ENCODE results near the gene PSMD1.

The PSMD1 gene

DNA sequence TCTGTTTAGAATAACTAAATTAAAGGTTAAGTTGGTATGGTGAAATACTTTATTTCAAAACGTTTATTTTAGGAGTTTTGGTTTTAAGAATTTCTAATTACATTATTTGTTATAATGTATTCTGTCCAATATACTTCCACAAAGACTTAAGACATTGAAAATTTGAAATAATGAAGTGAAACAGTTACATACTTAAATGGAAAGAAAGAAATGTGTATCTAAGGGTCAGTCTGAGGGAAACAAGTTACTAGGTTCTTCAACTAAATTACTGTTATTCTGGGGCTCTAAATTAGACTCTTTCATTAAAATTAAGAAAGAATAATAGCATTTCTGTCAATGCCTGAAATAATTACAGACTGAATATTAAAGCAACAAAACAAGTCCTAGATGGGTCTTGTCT is 60.5 kb downstream of the PSMD1 start:
- Histone ChIP-seq H3K27me3 (ENCODE audit: control insufficient read depth, insufficient read depth, low read length) (no peaks in the 10 kb centered on the region), H3K4me1 (ENCODE audit: control insufficient read depth, insufficient read depth, low read length) (no peaks in the 10 kb centered on the region), H3K36me3 (ENCODE audit: control insufficient read depth, insufficient read depth, low read length) (no peaks in the 10 kb centered on the region), H3K27ac (ENCODE audit: low read length) (no peak overlapping the region), H3K4me3 (ENCODE audit: low read length) (no peak overlapping the region), H3K9me3 (ENCODE audit: control insufficient read depth, insufficient read depth, low read length) (no peaks in the 10 kb centered on the region)
- DNase-seq (ENCODE audit: low read depth, low spot score) = no peak
- WGBS (ENCODE audit: insufficient coverage, insufficient read length) = 100% methylated on average over 1 of the region's 1 CpG

DNA sequence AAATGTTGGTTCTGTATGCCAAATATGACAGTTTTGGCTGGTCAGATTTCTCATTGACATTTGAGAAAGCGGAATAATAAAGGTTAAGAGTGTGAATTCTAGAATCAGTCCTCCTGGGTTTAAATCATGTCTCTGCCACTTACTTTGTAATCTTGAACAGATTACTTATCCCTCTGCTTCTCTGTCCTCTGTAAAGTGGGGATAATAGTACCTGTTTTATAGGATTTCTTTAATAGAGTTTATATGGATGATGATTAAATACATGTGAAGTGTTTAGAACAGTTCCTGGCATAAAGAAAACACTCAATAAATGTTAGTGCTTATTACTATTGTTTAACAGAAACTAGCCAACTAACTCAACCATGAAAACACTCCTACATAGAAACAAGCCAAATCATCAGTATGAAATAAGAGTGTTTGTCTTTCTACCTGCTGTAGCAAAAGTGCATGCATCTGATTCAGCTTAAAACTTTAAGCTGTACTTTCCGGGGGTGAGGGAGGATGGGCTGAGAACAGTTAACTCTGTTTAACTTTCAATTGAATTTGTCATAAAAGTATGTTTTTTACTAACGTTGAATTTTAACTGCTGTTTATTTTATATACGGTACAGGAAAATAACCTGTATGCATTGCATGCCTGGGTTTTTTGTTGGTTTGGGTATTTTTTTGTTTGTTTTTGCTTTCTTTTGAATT is 61.4 kb downstream of the PSMD1 start:
- H3K4me3 ChIP-seq (ENCODE audit: low read length) = no peak overlapping the region
- no peak overlapping the region for H3K27ac ChIP-seq (ENCODE audit: low read length)
- no peak for DNase-seq (ENCODE audit: low read depth, low spot score)
- H3K9me3 ChIP-seq (ENCODE audit: control insufficient read depth, insufficient read depth, low read length) = no peaks in the 10 kb centered on the region
- WGBS (ENCODE audit: insufficient coverage, insufficient read length) = no CpG with 5 or more reads among the region's 4 CpGs
- no peaks in the 10 kb centered on the region for H3K27me3 ChIP-seq (ENCODE audit: control insufficient read depth, insufficient read depth, low read length)
- no peaks in the 10 kb centered on the region for H3K36me3 ChIP-seq (ENCODE audit: control insufficient read depth, insufficient read depth, low read length)
- no peaks in the 10 kb centered on the region for H3K4me1 ChIP-seq (ENCODE audit: control insufficient read depth, insufficient read depth, low read length)

DNA sequence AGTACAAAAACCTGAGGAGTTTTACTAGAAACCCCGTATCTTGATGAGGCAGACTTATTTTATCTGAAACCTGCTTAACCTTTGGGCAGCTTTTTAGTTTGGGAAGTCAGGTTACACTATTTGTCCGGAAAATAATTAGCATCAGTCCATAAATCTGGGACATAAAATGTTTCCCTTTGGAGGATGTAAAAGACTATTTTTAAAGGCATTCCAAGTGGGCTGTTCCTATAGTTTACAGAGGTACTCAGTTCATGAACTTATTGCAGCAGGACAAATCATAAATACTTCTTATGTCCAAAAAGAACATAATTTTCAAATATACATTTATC is 61.9 kb downstream of the PSMD1 start:
- Histone ChIP-seq H3K4me1 (ENCODE audit: control insufficient read depth, insufficient read depth, low read length) (peaks cover 3% of the 10 kb centered on the region; the same call in 1 of the 2 replicates), H3K4me3 (ENCODE audit: low read length) (no peak overlapping the region), H3K9me3 (ENCODE audit: control insufficient read depth, insufficient read depth, low read length) (no peaks in the 10 kb centered on the region), H3K36me3 (ENCODE audit: control insufficient read depth, insufficient read depth, low read length) (no peaks in the 10 kb centered on the region), H3K27ac (ENCODE audit: low read length) (no peak overlapping the region), H3K27me3 (ENCODE audit: control insufficient read depth, insufficient read depth, low read length) (no peaks in the 10 kb centered on the region)
- no peak for DNase-seq (ENCODE audit: low read depth, low spot score)
- no CpG with 5 or more reads among the region's 2 CpGs for WGBS (ENCODE audit: insufficient coverage, insufficient read length)

DNA sequence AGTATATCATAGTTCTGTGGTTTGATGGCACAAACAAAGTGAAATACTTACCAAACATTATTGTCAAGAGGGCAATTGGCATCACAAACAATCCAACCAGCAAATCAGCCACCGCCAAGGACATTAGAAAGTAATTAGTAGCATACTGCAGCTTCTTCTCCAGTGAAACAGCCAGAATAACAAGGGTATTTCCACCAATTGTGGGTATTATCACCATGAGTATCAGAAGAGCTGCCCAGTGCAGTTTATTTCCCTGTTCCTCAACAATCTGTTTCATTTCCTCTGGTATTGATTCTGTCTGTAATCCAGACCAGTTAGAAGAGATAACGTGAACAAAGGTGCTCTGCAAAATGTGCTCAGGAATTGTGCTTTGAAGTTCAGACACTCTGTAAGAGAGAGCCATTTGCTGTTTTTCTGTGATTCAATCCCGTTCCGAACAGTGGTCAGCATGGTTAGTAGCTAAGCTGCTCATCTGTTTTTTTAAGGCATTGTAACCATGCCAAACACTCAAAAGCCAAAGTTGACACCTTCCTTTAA is 66.8 kb downstream of the PSMD1 start:
- no peak overlapping the region for H3K27ac ChIP-seq (ENCODE audit: low read length)
- no CpG with 5 or more reads among the region's 4 CpGs for WGBS (ENCODE audit: insufficient coverage, insufficient read length)
- DNase-seq (ENCODE audit: low read depth, low spot score) = no peak
- H3K27me3 ChIP-seq (ENCODE audit: control insufficient read depth, insufficient read depth, low read length) = no peaks in the 10 kb centered on the region
- no peaks in the 10 kb centered on the region for H3K9me3 ChIP-seq (ENCODE audit: control insufficient read depth, insufficient read depth, low read length)
- peaks cover 3% of the 10 kb centered on the region; the same call in 1 of the 2 replicates for H3K4me1 ChIP-seq (ENCODE audit: control insufficient read depth, insufficient read depth, low read length)
- no peak overlapping the region for H3K4me3 ChIP-seq (ENCODE audit: low read length)
- H3K36me3 ChIP-seq (ENCODE audit: control insufficient read depth, insufficient read depth, low read length) = no peaks in the 10 kb centered on the region

DNA sequence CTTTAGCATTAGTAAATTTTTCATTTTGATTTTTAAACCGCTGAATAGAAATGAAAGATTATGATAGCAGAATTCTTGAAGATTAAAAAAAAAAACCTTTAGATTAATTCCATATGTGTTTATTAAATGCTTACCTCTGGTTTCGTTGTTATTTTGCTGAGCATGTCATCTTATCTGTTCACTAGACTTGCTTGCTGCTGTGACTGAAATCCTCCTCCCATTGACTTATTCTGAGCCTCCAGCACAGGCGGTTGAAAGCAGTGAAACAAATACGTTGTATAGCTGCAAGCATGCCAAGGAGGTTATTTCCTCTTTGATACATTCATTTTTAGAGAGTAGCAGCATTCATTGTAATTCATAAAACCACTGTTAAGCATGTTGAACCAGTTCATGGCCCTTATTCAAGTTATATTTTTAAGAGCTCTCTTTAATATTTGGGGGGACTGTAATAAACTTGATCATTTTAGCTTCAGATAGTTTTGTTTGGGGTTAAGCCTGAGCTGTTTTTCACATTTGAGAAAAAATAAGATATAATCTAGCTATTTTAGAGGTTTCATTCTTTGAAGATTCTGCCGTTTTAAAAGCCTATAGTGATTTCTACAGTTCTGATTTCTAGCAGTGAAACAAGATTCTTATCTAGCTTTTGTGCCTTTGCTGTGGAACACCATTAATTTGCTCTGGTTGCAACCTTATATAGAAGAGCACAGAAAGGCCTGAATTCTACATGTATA is 68.3 kb downstream of the PSMD1 start, which contains the start of gene HTR2B:
HTR2B (minus strand) TSS at position 205 of the 731 bp plus-strand sequence. CDS start 1,278 bp downstream, outside the sequence.
- DNase-seq (ENCODE audit: low read depth, low spot score) = no peak
- Histone ChIP-seq H3K36me3 (ENCODE audit: control insufficient read depth, insufficient read depth, low read length) (no peaks in the 10 kb centered on the region), H3K9me3 (ENCODE audit: control insufficient read depth, insufficient read depth, low read length) (no peaks in the 10 kb centered on the region), H3K27me3 (ENCODE audit: control insufficient read depth, insufficient read depth, low read length) (no peaks in the 10 kb centered on the region), H3K4me3 (ENCODE audit: low read length) (no peak within 1 kb of the TSS), H3K4me1 (ENCODE audit: control insufficient read depth, insufficient read depth, low read length) (peaks cover 3% of the 10 kb centered on the region; the same call in 1 of the 2 replicates), H3K27ac (ENCODE audit: low read length) (no peak within 1 kb of the TSS)
- no CpG with 5 or more reads among the region's 5 CpGs for WGBS (ENCODE audit: insufficient coverage, insufficient read length)

DNA sequence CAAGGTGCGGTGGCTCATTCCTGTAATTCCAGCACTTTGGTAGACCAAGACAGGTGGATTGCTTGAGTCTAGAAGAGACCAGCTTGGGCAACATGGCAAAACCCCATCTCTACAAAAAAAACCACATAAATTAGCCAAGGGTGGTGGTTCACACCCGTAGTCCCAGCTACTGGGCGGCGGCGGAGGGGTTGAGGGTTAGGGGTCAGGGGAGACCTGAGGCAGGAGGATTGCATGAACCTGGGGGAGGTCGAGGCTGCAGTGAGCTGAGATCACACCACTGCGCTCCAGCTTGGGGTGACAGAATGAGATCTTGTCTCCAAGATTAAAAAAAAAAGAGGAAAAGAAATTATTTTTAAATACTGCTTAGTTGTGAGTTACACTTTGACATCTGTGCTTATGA is 69.5 kb downstream of the PSMD1 start:
- DNase-seq (ENCODE audit: low read depth, low spot score) = no peak
- Histone ChIP-seq H3K27me3 (ENCODE audit: control insufficient read depth, insufficient read depth, low read length) (no peaks in the 10 kb centered on the region), H3K36me3 (ENCODE audit: control insufficient read depth, insufficient read depth, low read length) (no peaks in the 10 kb centered on the region), H3K27ac (ENCODE audit: low read length) (no peak overlapping the region), H3K4me3 (ENCODE audit: low read length) (no peak overlapping the region), H3K4me1 (ENCODE audit: control insufficient read depth, insufficient read depth, low read length) (peaks cover 3% of the 10 kb centered on the region; the same call in 1 of the 2 replicates), H3K9me3 (ENCODE audit: control insufficient read depth, insufficient read depth, low read length) (no peaks in the 10 kb centered on the region)
- no CpG with 5 or more reads among the region's 7 CpGs for WGBS (ENCODE audit: insufficient coverage, insufficient read length)

DNA sequence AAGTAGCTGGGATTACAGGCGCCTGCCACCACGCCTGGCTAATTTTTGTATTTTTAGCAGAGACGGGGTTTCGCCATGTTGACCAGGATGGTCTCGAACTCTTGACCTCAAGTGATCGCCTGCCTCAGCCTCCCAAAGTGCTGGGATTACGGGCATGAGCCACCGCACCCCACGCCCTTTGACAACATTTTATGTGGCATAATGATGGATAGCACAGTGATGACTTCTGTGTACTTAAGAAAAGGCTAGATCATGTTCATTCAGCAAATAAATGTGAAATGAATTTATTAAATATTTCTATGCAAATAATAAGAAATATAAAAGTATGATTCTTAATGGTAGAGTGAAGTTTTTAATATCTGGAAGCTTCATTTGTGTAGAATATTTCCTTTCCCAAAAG is 70.8 kb downstream of the PSMD1 start:
- no CpG with 5 or more reads among the region's 9 CpGs for WGBS (ENCODE audit: insufficient coverage, insufficient read length)
- Histone ChIP-seq H3K27me3 (ENCODE audit: control insufficient read depth, insufficient read depth, low read length) (no peaks in the 10 kb centered on the region), H3K4me3 (ENCODE audit: low read length) (no peak overlapping the region), H3K36me3 (ENCODE audit: control insufficient read depth, insufficient read depth, low read length) (no peaks in the 10 kb centered on the region), H3K4me1 (ENCODE audit: control insufficient read depth, insufficient read depth, low read length) (peaks cover 3% of the 10 kb centered on the region; the same call in 1 of the 2 replicates), H3K27ac (ENCODE audit: low read length) (no peak overlapping the region), H3K9me3 (ENCODE audit: control insufficient read depth, insufficient read depth, low read length) (no peaks in the 10 kb centered on the region)
- DNase-seq (ENCODE audit: low read depth, low spot score) = no peak

DNA sequence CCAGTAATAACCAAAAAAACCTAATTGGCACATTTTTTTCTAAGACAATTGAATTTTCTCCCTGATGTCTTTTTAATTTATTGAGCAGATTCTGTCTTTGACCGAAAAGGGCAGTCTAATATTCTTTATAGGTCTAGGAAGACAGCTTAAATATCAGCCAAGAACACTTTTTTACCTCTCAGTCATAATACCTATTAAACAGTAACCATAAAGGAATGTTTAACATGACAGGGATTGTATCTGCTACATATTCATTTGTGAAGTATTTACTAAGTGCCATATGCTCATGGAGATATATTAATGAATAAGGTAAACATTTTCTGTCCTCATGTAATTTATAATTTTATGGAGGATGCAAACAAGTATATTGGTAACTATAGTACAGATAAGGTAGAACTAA is 71.3 kb downstream of the PSMD1 start:
- Histone ChIP-seq H3K27ac (ENCODE audit: low read length) (no peak overlapping the region), H3K27me3 (ENCODE audit: control insufficient read depth, insufficient read depth, low read length) (no peaks in the 10 kb centered on the region), H3K4me1 (ENCODE audit: control insufficient read depth, insufficient read depth, low read length) (peaks cover 3% of the 10 kb centered on the region; the same call in 1 of the 2 replicates), H3K36me3 (ENCODE audit: control insufficient read depth, insufficient read depth, low read length) (no peaks in the 10 kb centered on the region), H3K4me3 (ENCODE audit: low read length) (no peak overlapping the region), H3K9me3 (ENCODE audit: control insufficient read depth, insufficient read depth, low read length) (no peaks in the 10 kb centered on the region)
- no peak for DNase-seq (ENCODE audit: low read depth, low spot score)
- no CpG with 5 or more reads among the region's 1 CpG for WGBS (ENCODE audit: insufficient coverage, insufficient read length)

DNA sequence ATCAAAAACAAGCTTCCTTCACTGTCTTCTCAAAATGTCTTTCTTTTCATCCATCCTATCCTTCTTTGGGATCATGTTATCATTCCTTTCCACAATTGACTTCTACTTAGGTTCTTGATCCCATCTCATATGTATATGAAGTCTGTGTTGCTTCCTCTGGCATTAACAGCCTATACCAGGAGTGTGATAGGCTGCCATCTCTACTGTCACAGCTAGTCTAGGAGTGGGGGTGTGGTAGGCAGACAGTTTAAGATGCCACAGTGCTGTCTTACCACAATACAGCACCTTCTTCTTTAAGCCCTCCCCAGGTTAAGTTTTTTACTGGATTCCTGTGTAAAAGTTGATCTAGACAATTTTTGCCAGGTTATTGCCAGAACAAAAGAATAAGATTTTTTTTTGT is 71.9 kb downstream of the PSMD1 start:
- Histone ChIP-seq H3K4me3 (ENCODE audit: low read length) (no peak overlapping the region), H3K27me3 (ENCODE audit: control insufficient read depth, insufficient read depth, low read length) (no peaks in the 10 kb centered on the region), H3K4me1 (ENCODE audit: control insufficient read depth, insufficient read depth, low read length) (no peaks in the 10 kb centered on the region; the same call in 1 of the 2 replicates), H3K36me3 (ENCODE audit: control insufficient read depth, insufficient read depth, low read length) (no peaks in the 10 kb centered on the region), H3K9me3 (ENCODE audit: control insufficient read depth, insufficient read depth, low read length) (no peaks in the 10 kb centered on the region), H3K27ac (ENCODE audit: low read length) (no peak overlapping the region)
- DNase-seq (ENCODE audit: low read depth, low spot score) = no peak

DNA sequence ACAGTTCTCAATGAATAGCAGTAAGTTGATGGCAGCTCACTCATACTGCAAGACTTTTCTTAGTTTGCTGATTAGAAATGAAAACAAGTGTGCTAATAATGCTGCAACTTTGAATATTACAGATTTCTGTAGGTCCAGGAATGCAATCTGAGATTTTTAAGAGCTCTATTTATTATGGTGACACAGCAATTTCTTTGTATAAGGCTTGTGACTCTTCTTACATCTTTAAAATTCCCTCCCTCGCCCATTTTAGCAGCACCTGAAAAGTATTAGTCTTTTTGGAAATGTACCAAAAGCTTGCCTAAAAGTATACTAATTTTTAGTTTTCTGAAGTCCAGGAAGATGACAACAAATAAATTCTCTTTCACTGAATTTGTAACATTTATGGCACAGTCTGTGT is 72.5 kb downstream of the PSMD1 start:
- no peak overlapping the region for H3K4me3 ChIP-seq (ENCODE audit: low read length)
- no CpG with 5 or more reads among the region's 1 CpG for WGBS (ENCODE audit: insufficient coverage, insufficient read length)
- DNase-seq (ENCODE audit: low read depth, low spot score) = no peak
- no peaks in the 10 kb centered on the region for H3K4me1 ChIP-seq (ENCODE audit: control insufficient read depth, insufficient read depth, low read length)
- no peaks in the 10 kb centered on the region for H3K36me3 ChIP-seq (ENCODE audit: control insufficient read depth, insufficient read depth, low read length)
- no peaks in the 10 kb centered on the region for H3K9me3 ChIP-seq (ENCODE audit: control insufficient read depth, insufficient read depth, low read length)
- no peaks in the 10 kb centered on the region for H3K27me3 ChIP-seq (ENCODE audit: control insufficient read depth, insufficient read depth, low read length)
- H3K27ac ChIP-seq (ENCODE audit: low read length) = no peak overlapping the region
